Stimulated activated CD8-positive, alpha-beta memory T cell treated with anti-CD3 and anti-CD28 coated beads, Interleukin-2, amount 100 ng/mL, for 1 hour (primary cell): Measurements from ENCODE around the gene NAA60.
"Not testable (repeated sequence)": the region's sequence is repeated elsewhere in the genome, so short reads cannot be mapped to it uniquely, and the experiment has no call there.

Experiments used
- DNase-seq, 2 donors: peaks; one replicate each; pipeline ENCODE4 v3.0.0-alpha.2; 2020; ENCODE audit warnings: low read depth in 2 of 2

Gene NAA60

GRCh38 chr16:3461151-3461550 lies 17.7 kb downstream of the NAA60 start:
- peak; percentile 22 to 35 for DNase-seq

- no peak for DNase-seq
Measured at GRCh38 chr16:3465301-3465700, 21.8 kb downstream of the NAA60 start.

DNA sequence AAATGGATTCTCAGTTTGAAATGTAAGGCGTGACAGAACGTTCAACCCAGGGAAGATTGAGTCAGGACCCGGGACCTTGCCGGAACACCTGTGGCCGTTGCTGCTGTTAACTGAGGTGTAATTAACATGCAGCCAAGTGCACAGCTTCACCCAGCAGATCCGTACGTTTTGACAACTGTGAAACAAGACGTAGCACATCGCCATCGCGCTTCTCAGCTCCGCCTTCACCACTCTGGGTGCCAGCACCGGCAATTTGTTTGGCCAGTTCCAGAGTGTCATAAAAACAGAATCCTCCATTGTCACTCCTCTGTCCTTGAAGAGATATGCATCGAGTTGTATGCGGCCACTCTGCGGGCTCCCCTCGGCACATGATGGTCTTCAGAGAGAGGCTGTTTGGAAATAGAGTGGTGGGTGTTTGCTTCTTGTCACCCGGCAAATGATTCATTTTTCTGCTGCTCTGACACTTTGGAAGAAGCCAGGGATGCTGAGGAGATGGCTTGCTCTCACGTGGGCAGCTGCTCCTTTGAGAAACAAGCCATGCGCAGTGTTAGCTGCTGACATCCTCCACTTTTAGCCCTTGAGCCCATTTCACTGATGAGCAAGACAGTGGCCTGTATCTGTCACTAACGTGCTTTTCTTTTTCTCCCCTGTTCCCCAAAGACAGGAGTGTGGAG lies 22.6 kb downstream of the NAA60 start:
- DNase-seq = no peak

DNA sequence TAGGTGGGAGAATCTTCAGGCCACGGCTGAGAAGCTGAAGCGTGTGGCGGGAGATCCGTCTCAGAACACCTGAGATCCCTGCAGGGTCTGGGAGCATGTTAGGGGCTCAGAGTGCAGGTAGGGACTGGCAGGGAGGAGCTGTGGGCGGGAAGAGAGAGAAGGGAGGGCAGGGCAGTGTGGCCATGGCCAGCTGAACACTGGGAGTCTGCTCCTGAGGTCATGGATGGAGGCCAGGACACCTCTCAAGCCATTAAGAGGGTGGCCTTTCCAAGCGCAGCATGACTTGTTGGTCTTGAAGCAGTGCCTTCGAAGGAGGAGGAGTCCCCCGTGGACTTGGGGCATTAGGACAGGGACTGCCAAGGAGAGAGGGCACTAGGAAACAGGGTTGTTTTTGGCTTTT lies 23.7 kb downstream of the NAA60 start:
- DNase-seq = no peak

GRCh38 chr16:3467921-3468320 lies 24.4 kb downstream of the NAA60 start:
- no peak for DNase-seq

DNA sequence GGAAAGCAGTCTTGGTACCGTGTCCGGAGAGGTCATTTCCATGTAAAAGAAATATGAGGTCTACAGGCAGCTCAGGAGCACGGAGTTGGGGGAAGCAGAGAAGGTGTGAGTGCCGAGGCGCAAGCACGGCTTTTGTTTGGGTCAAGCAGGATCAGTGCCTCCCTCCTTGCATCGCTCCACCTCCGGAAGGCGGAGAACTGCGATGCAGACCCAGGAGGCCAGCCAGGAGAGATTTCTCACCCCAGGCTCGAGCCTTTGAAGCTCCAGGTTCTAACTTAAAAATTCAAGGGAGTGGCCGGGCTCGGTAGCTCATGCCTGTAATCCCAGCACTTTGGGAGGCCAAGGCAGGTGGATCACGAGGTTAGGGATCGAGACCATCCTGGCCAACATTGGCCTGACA lies 25.0 kb downstream of the NAA60 start:
- no peak for DNase-seq

GRCh38 chr16:3469736-3470135 lies 26.3 kb downstream of the NAA60 start:
- DNase-seq = no peak

GRCh38 chr16:3470723-3471122 lies 27.2 kb downstream of the NAA60 start:
- DNase-seq = no peak

DNA sequence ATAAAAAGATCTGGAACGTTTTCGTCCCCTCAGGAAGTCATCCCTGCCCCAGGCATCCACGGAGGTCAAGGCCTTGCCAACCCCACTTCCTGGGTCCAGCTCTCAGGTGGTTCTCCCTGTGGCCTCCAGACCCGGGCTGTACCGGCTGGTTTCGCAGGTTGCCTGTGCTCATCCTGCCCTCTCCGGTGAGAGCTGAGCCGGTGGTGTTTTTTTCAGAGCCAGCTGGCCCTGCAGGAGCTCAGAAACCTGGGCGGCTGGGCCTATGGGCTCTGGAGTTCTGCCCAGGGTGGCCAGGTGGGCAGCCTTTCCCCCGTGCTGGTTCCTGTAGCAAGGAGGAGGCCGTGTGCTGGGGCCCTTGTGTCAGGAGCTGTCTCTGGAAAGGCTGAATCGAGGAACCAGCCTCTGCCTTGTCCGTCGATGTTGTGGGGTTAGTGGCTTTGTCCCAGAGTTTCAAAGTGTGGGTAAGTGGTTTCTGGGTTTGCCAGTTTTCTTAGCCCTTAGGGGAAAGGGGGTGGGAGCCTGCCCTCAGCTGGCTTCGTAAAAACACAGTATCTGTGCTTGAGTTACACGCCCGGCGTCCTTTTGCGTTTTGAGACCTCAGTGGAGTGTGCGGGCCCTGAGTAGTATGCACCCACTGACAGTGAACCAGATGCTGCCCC lies 28.2 kb downstream of the NAA60 start:
- no peak for DNase-seq

GRCh38 chr16:3472878-3473595 lies 29.6 kb downstream of the NAA60 start:
- no peak for DNase-seq

DNA sequence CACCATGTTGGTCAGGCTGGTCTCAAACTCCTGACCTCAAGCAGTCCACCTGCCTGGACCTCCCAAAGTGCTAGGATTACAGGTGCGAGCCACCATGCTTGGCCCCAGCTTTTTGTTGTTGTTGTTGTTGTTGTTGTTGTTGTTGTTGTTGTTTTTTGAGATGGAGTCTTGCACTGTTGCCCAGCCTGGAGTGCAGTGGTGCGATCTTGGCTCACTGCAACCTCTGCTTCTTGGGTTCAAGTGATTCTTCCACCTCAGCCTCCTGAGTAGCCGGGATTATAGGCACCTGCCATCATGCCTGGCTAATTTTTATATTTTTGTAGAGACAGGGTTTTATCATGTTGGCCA lies 30.1 kb downstream of the NAA60 start:
- not testable (repeated sequence) for DNase-seq

DNA sequence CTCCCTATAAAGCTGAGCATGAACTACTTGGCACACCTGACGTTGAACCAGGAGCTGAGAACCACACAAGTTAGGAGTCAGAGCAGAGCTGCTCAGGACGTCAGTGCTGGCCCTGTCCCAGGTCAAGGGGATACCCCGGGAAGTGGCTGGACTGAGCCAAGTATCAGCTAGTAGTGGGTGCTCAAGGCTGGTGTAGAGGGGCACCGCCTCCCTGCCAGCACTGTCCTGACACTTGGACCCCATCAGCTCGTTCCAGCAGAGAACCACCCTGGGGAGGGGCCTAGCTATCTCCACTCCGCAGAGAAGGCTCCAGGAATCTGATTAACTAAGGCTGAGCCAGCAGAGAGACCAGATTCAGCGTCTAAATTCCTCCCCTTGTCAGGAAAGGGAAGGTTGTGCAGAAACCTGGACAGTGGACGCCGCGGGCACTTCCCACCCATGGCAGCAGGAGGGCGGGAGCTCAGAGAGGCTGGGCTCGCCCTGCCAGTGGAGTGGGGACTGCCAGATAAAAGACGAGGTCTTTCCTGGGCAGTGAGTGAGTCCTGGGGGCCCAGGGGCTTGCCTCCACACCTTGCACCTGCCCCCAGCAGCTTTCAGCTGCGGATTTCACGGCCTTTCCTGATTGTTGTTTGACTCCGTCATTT lies 30.8 kb downstream of the NAA60 start:
- DNase-seq = no peak

DNA sequence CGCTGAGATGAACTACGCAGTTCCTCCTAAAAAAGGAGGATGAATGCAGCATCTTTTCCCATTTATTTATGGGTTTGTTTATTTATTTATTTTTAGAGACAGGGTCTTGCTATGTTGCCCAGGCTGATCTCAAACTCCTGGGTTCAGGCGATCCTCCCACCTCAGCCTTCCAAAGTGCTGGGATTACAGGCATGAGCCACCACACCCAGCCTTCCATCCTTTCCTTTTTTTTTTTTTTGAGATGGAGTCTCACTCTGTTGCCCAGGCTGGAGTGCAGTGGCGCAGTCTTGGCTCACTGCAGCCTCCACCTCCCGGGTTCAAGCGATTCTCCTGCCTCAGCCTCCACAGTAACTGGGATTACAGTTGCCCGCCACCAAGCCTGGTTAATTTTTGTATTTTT lies 31.4 kb downstream of the NAA60 start:
- not testable (repeated sequence) for DNase-seq

GRCh38 chr16:3475604-3476375 lies 32.3 kb downstream of the NAA60 start:
- no peak for DNase-seq

- no peak for DNase-seq
Measured at GRCh38 chr16:3476409-3476808, 32.9 kb downstream of the NAA60 start.

GRCh38 chr16:3478242-3478925 lies 34.9 kb downstream of the NAA60 start:
- no peak for DNase-seq

GRCh38 chr16:3479654-3480216 lies 36.3 kb downstream of the NAA60 start:
- DNase-seq = no peak

DNA sequence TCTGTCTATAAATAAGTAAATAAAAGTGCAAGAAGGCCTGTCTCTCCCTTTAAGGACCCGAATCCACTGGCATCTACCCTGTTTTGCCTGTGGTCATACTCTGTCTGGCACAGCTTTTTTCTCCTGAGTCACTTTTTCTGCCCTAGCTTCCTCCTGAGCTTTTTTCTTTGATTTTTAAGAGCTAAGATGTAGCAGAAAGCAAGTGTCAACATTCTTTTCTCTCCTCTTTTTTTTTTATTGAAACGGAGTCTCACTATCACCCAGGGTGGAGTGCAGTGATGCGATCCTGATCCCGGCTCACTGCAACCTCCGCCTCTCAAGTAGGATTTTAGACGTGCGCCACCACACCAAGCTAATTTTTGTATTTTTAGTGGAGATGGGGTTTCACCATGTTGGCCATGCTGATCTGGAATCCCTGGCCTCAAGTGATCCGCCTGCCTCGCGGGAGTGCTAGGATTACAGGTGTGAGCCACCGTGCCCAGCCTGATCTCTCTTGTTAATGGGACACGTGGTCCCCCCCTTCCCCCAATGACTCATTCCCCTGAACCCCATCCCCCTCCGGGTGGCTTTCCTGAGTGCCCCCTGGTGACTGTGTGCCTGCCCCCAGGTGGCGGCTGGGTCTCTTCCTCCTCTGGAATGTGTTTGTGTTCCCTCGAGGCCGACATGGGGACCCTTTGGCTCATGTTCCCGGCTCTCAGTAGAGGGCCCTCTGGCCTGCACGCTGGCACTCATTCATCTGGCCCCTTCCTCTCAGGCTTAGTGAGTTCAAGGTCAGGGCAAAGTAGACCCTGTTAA lies 37.6 kb downstream of the NAA60 start:
- DNase-seq = no peak

DNA sequence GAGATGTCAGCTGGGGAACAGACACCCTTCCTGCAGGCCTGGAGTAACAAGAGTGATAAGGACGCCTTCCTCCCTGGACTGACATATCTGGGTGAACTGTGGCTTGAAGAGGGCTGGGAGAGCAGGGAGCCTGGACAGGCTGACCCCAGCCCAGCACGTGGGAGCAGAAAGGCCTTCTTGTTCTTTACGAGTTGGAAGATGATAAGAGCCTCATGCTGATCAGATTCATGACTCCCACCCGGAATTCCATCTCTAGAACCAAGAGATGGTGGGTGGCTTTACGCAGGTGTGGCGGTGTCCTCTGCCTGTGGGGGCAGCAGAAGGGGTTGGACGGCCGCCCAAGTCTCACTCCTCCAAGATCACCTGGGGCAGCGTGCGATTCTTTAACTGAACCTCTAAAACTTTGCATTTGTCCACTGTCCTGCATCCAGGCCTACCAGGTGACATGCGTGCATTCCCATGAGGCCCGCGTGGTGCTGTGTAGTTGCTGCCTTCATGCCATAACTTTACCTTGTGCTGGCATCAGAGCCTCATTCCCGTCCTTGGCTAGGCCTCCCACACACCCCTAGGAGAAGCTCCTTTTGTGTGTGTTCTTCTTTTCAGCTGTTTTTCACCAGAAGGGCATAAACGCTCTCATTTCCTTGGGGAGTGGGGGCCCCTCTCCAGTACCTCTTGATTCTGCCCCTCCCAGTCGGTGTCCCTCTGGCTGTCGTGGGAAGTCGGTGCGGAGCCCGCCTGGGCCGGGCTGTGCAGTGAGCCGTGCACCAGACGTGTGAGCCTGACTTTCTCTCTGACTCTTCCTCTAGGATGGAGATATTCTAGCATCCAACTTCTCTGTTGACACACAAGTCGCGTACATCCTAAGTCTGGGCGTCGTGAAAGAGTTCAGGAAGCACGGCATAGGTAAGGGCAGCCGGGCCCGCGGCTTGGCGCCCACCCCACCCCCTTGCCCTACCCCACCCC lies 38.5 kb downstream of the NAA60 start:
- DNase-seq = no peak
